HepG2 (cell line): ENCODE results near the gene NPC1. TPM values are rescaled to one million over a fixed set of nuclear protein-coding genes. Genes with fewer than 3 reads are reported as not detected.
A peak's percentile ranks its signal among the peaks of the same experiment; 100 is the strongest.

Experiments used
- KDM6A ChIP-seq: IDR thresholded peaks from 2 replicates; pipeline ENCODE4 v1.6.1; 2016; ENCODE audit warnings: low read depth
- MTA3 ChIP-seq: sonication (generic); formaldehyde crosslinking; IDR thresholded peaks from 2 replicates; pipeline ENCODE4 v1.4.0; 2020; ENCODE audit warnings: missing genetic modification reagents
- RFX1 ChIP-seq: fragments of 450-650 bp; IDR thresholded peaks from 2 replicates; pipeline ENCODE4 v1.6.1; 2017
- STAT5B ChIP-seq: sonication (generic); formaldehyde crosslinking; IDR thresholded peaks from 2 replicates; pipeline ENCODE4 v1.4.0; 2020; ENCODE audit warnings: missing genetic modification reagents
- UBTF ChIP-seq: sonication (generic); formaldehyde crosslinking; IDR thresholded peaks from 2 replicates; pipeline ENCODE4 v1.4.0; 2020; ENCODE audit warnings: mild to moderate bottlenecking, missing genetic modification reagents
- ZBTB33 ChIP-seq: sonication (generic); formaldehyde crosslinking; IDR thresholded peaks from 2 replicates; pipeline ENCODE4 v1.4.0; 2020; ENCODE audit warnings: missing genetic modification reagents
- ZC3H4 ChIP-seq: sonication (generic); formaldehyde crosslinking; IDR thresholded peaks from 2 replicates; pipeline ENCODE4 v1.4.0; 2020; ENCODE audit warnings: missing genetic modification reagents, borderline replicate concordance
- ZNF296 ChIP-seq: sonication (generic); formaldehyde crosslinking; conservative IDR thresholded peaks from 2 replicates; pipeline ENCODE4 v1.5.0; 2020; ENCODE audit warnings: mild to moderate bottlenecking, missing genetic modification reagents
- ZNF383 ChIP-seq: sonication (generic); formaldehyde crosslinking; IDR thresholded peaks from 2 replicates; pipeline ENCODE4 v1.4.0; 2020; ENCODE audit warnings: missing genetic modification reagents, mild to moderate bottlenecking, borderline replicate concordance
- ZNF609 ChIP-seq: sonication (generic); formaldehyde crosslinking; IDR thresholded peaks from 2 replicates; pipeline ENCODE4 v1.4.0; 2020; ENCODE audit warnings: mild to moderate bottlenecking, missing genetic modification reagents, borderline replicate concordance
- ZNF691 ChIP-seq: sonication (generic); formaldehyde crosslinking; IDR thresholded peaks from 2 replicates; pipeline ENCODE4 v1.4.0; 2020; ENCODE audit warnings: missing genetic modification reagents, low read depth, mild to moderate bottlenecking, borderline replicate concordance
- ZNF710 ChIP-seq: sonication (generic); formaldehyde crosslinking; IDR thresholded peaks from 2 replicates; pipeline ENCODE4 v1.5.0; 2020; ENCODE audit warnings: mild to moderate bottlenecking, missing genetic modification reagents, borderline replicate concordance
- ZNF749 ChIP-seq: sonication (generic); formaldehyde crosslinking; IDR thresholded peaks from 2 replicates; pipeline ENCODE4 v1.8.0; 2022; ENCODE audit warnings: mild to moderate bottlenecking, missing genetic modification reagents, moderate library complexity, borderline replicate concordance
- polyA plus RNA-seq, 8 experiments: library from polyadenylated mRNA; depleted of rRNA in 3 of 8; stranded (reverse) in 7 of 8; unstranded in 1 of 8; fragments of >200 nt; fragmentation: Illumina TruSeq in 4 of 8; extraction: Trizol in 4 of 8; gene quantifications; 2 replicates each; pipeline versions ENCODE4 v1.2.1 to v1.2.3, GENCODE V29; 2011 to 2016; ENCODE audit warnings: low read depth in 4 of 8, missing spikeins in 1 of 8, mixed read lengths in 1 of 8; ENCODE audit not compliant: insufficient read depth in 1 of 8
- total RNA-seq, 5 experiments: library from RNA; depleted of rRNA; stranded (reverse); fragments of >200 nt; fragmentation: Illumina TruSeq; extraction: Trizol; gene quantifications; 2 replicates each; pipeline ENCODE4 v1.2.3, GENCODE V29; 2016; ENCODE audit warnings: low read depth in 1 of 5

Gene NPC1
- total and polyA plus RNA-seq, 2 of the 13 experiments (the other 11 are each of a cell fraction or from before 2014, with no cell fraction given): 46.5 to 114 TPM

GRCh38 chr18:23503038-23503962 lies 83.0 kb downstream of the NPC1 start, which contains the start of gene RMC1 (continued):
- TF ChIP-seq UBTF (CRISPR knock-in tag): peak; percentile 68
- peak; percentile 39; the same call in 1 of the 2 replicates for TF ChIP-seq ZNF691
- TF ChIP-seq ZNF609 (CRISPR knock-in tag): no peak
- TF ChIP-seq ZNF296 (CRISPR knock-in tag): no peak
- no peak for TF ChIP-seq ZC3H4 (CRISPR knock-in tag)
- no peak for TF ChIP-seq ZBTB33
- TF ChIP-seq ZNF710 (CRISPR knock-in tag): no peak; the same call in 1 of the 2 replicates
- TF ChIP-seq KDM6A (CRISPR knock-in tag): no peak
- 0 out of 2 replicates have a peak, but pooled peaks have one; percentile 26 for TF ChIP-seq ZNF749 (CRISPR knock-in tag)
- TF ChIP-seq RFX1: no peak
- TF ChIP-seq ZNF383 (CRISPR knock-in tag): no peak
- TF ChIP-seq STAT5B: 0 out of 2 replicates have a peak, but pooled peaks have one; percentile 51
- TF ChIP-seq MTA3: no peak
